NCI-H1105 (cell line): ENCODE measurements around the gene ZNF813.

Experiments used
- DNase-seq: peaks from one replicate; lab custom pipeline; 2025; lab: John Stamatoyannopoulos, UW

Gene ZNF813

GRCh38 chr19:53520547-53521372 is 53.2 kb downstream of the ZNF813 start:
- no peak for DNase-seq

GRCh38 chr19:53521373-53522202 is 54.1 kb downstream of the ZNF813 start:
- DNase-seq, result no peak

GRCh38 chr19:53525922-53526321 is 58.4 kb downstream of the ZNF813 start:
- no peak for DNase-seq

- no peak for DNase-seq
Measured at GRCh38 chr19:53530622-53531021, 63.1 kb downstream of the ZNF813 start.

- no peak for DNase-seq
Measured at GRCh38 chr19:53531457-53531856, 63.9 kb downstream of the ZNF813 start.

GRCh38 chr19:53532362-53532761 is 64.8 kb downstream of the ZNF813 start:
- DNase-seq, result no peak

- DNase-seq, result no peak
Measured at GRCh38 chr19:53536225-53536548, 68.7 kb downstream of the ZNF813 start.

- DNase-seq, result no peak
Measured at GRCh38 chr19:53537121-53537520, 69.6 kb downstream of the ZNF813 start.

GRCh38 chr19:53537521-53538377 is 70.2 kb downstream of the ZNF813 start, which contains the start of gene ZNF331:
Gene ZNF331, plus strand, starts transcription at chr19:53538145. Its CDS starts 31,232 bp downstream, at chr19:53569377.
- no peak for DNase-seq

GRCh38 chr19:53538378-53539109 is 71.0 kb downstream of the ZNF813 start:
- no peak for DNase-seq

- no peak for DNase-seq
Measured at GRCh38 chr19:53540091-53540490, 72.6 kb downstream of the ZNF813 start.

GRCh38 chr19:53541971-53542370 is 74.4 kb downstream of the ZNF813 start:
- no peak for DNase-seq

- no peak for DNase-seq
Measured at GRCh38 chr19:53545271-53546065, 77.9 kb downstream of the ZNF813 start.
